ENCODE results near the gene USP6NL. TPM values are rescaled to one million over a fixed set of nuclear protein-coding genes. Genes with fewer than 3 reads are reported as not detected.

USP6NL gene
- total and polyA plus RNA-seq, 2 of the 8 experiments (the other 6 are each of a cell fraction or from before 2014, with no cell fraction given), result 10.9 to 28.8 TPM

DNA sequence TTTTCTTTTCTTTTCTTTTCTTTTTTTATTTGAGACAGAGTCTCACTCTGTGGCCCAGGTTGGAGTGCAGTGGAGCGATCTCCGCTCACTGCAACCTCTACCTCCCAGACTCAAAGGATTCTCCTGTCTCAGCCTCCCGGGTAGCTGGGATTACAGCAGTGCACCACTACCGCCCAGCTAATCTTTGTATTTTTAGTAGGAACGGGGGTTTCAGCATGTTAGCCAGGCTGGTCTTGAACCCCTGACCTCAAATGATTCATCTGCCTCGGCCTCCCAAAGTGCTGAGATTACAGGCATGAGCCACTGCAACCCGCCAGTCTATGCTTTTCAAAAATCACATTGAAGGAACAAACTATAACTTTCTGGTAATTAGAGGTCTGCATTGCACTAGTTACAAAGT lies 2.4 kb downstream of the USP6NL start:
- Histone ChIP-seq H3K4me1 (replicated peaks in 1 of 4; ENCODE audit: control insufficient read depth in 3 of 4, insufficient read depth in 4 of 4, low read length in 3 of 4) (peaks cover 4 to 7% (median 7%) of the 10 kb centered on the region in 4 experiments; a peak in 6 of 7 replicates), H3K27ac (ENCODE audit: low read depth, low read length) (no peak overlapping the region), H3K27me3 (replicated peaks in 1 of 4; ENCODE audit: control insufficient read depth in 3 of 4, extremely low read depth in 1 of 4, insufficient read depth in 3 of 4, low read length in 3 of 4) (no peaks in the 10 kb centered on the region; a peak in 1 of 7 replicates), H2AK5ac (ENCODE audit: low read depth, low read length) (no peak overlapping the region), H4K20me1 (replicated peaks in 1 of 2; ENCODE audit: control insufficient read depth in 1 of 2, insufficient read depth in 2 of 2, low read length in 2 of 2) (peaks cover 4 to 7% of the 10 kb centered on the region in 2 experiments), H3K56ac (replicated peaks; ENCODE audit: insufficient read length, low read depth, low read length) (no peak overlapping the region), H2BK12ac (ENCODE audit: low read depth, low read length) (no peak overlapping the region), H3K18ac (ENCODE audit: extremely low read depth, low read length) (no peak overlapping the region), H3K4me2 (ENCODE audit: insufficient read depth in 1 of 2, low read depth in 2 of 2, low read length in 2 of 2) (peak overlapping the region; percentile 81 to 85; a peak in 3 of 4 replicates), H3K36me3 (ENCODE audit: control insufficient read depth in 2 of 4, insufficient read depth in 4 of 4, low read length in 3 of 4) (no peaks in the 10 kb centered on the region), H3K4ac (replicated peaks; ENCODE audit: insufficient read length, low read depth, low read length) (no peak overlapping the region), H2AFZ (ENCODE audit: low read length) (no peak overlapping the region), H3K23ac (ENCODE audit: insufficient read length) (no peak overlapping the region), H2BK5ac (ENCODE audit: low read depth, low read length) (no peak overlapping the region), H3K23me2 (ENCODE audit: low read depth, low read length) (peaks cover 2% of the 10 kb centered on the region), H3K79me1 (ENCODE audit: low read depth, low read length) (no peaks in the 10 kb centered on the region; the same call in 1 of the 2 replicates), H3K4me3 (ENCODE audit: extremely low read depth in 1 of 4, insufficient read depth in 2 of 4, low read depth in 3 of 4, low read length in 4 of 4) (no peak overlapping the region), H2BK120ac (replicated peaks; ENCODE audit: low read depth, low read length) (no peak overlapping the region), H3K9me3 (ENCODE audit: insufficient read depth in 2 of 2, low read depth in 1 of 2, low read length in 1 of 2) (no peaks in the 10 kb centered on the region), H4K91ac (replicated peaks; ENCODE audit: insufficient read length, low read length) (no peak overlapping the region), H3K79me2 (ENCODE audit: control insufficient read depth in 1 of 2, insufficient read depth in 2 of 2, low read length in 2 of 2) (peaks cover 10 to 69% of the 10 kb centered on the region in 2 experiments; a peak in 3 of 4 replicates), H3K9ac (replicated peaks in 1 of 4; ENCODE audit: extremely low read depth in 1 of 4, low read depth in 3 of 4, low read length in 3 of 4) (no peak overlapping the region), H3K14ac (ENCODE audit: insufficient read length) (no peak overlapping the region), H2BK20ac (ENCODE audit: low read length) (no peak overlapping the region), H4K8ac (ENCODE audit: extremely low read depth, insufficient read depth, low read length) (no peak overlapping the region), H2BK15ac (ENCODE audit: low read length) (no peak overlapping the region), H4K5ac (ENCODE audit: insufficient read length, low read depth, low read length) (no peak overlapping the region)
- ChIA-PET POLR2A (ENCODE audit: partially characterized antibody) (interaction anchor here (0.6 to 2.4 kb wide), 4 partner anchors 21 to 414 kb away, joined by 3 to 6 read pairs (median 4); partner anchors contain the start of gene ECHDC3), CTCF (ENCODE audit: partially characterized antibody) (interaction anchor here (1.0 to 1.7 kb wide), 6 partner anchors 15 to 94 kb away, joined by 3 to 7 read pairs (median 4); no protein-coding TSS in a partner anchor)
- 85% methylated on average over 7 of the region's 7 CpGs; no CpG with 5 or more reads in 1 of the 2 experiments for WGBS, 2 experiments (ENCODE audit: extremely low coverage in 1 of 2, insufficient coverage in 1 of 2, insufficient read length in 1 of 2, insufficient replicate concordance in 2 of 2, low coverage in 1 of 2, low lambda C conversion rate in 2 of 2, missing lambda C conversion rate in 1 of 2)
- no peak for DNase-seq (ENCODE audit: low read depth in 1 of 2, low spot score in 2 of 2)
- no peak for FAIRE-seq
- TF ChIP-seq JUN (IDR thresholded peaks at IDR 0.05; ENCODE audit: low read depth, low read length) (no peak), TBP (IDR thresholded peaks at IDR 0.05; ENCODE audit: low read depth, low read length) (no peak), EZH2 (IDR thresholded peaks at IDR 0.05; ENCODE audit: low read depth, low read length, severe bottlenecking) (no peak), NANOG (IDR thresholded peaks at IDR 0.05; ENCODE audit: insufficient read depth, low read depth, low read length, poor library complexity, severe bottlenecking) (no peak), SIRT6 (IDR thresholded peaks at IDR 0.05; ENCODE audit: low read length) (no peak), GABPA (IDR thresholded peaks at IDR 0.05; ENCODE audit: borderline replicate concordance, insufficient read depth, low read length) (no peak), KDM1A (IDR thresholded peaks at IDR 0.05; ENCODE audit: borderline replicate concordance, low read length) (no peak), RAD21 (IDR thresholded peaks at IDR 0.05 in 1 of 2, conservative IDR thresholded peaks at IDR 0.05 in 1 of 2; ENCODE audit: low read depth in 2 of 2, low read length in 2 of 2) (no peak), SRF (IDR thresholded peaks at IDR 0.05; ENCODE audit: low read depth, low read length) (no peak)
- TF ChIP-seq, protein P1, sequence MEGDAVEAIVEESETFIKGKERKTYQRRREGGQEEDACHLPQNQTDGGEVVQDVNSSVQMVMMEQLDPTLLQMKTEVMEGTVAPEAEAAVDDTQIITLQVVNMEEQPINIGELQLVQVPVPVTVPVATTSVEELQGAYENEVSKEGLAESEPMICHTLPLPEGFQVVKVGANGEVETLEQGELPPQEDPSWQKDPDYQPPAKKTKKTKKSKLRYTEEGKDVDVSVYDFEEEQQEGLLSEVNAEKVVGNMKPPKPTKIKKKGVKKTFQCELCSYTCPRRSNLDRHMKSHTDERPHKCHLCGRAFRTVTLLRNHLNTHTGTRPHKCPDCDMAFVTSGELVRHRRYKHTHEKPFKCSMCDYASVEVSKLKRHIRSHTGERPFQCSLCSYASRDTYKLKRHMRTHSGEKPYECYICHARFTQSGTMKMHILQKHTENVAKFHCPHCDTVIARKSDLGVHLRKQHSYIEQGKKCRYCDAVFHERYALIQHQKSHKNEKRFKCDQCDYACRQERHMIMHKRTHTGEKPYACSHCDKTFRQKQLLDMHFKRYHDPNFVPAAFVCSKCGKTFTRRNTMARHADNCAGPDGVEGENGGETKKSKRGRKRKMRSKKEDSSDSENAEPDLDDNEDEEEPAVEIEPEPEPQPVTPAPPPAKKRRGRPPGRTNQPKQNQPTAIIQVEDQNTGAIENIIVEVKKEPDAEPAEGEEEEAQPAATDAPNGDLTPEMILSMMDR (IDR thresholded peaks at IDR 0.05; ENCODE audit: control extremely low read depth in 1 of 3, insufficient read depth in 1 of 3, low read depth in 1 of 3, low read length in 3 of 3), result no peak
